ENCODE data around the gene B4GALT5. TPM values are rescaled to one million over a fixed set of nuclear protein-coding genes. Genes with fewer than 3 reads are reported as not detected.
"Not testable (repeated sequence)": the region's sequence is repeated elsewhere in the genome, so short reads cannot be mapped to it uniquely, and the experiment has no call there.

The B4GALT5 gene
- polyA plus RNA-seq, 1 of the 3 experiments (the other 2 are of a cell fraction): 35.1 TPM

DNA sequence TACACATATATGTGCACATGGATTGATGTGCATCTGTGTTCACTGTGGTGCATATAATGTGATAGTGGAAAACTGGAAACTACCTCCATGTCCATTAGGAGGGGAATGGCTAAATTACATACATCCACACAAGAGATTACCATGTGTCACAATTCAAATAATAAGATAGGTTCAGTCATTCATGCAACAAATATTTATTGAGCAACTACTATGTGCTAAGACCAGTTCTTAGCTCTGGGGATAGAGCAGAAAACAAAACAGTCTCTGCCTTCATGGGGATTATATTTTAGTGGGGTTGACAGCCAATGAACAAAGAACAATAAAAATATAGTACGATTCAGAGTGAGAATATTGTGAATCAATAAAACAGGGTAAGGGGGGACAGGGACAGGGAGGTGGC lies 84.1 kb downstream of the B4GALT5 start (continued):
- TF ChIP-seq, protein P1, sequence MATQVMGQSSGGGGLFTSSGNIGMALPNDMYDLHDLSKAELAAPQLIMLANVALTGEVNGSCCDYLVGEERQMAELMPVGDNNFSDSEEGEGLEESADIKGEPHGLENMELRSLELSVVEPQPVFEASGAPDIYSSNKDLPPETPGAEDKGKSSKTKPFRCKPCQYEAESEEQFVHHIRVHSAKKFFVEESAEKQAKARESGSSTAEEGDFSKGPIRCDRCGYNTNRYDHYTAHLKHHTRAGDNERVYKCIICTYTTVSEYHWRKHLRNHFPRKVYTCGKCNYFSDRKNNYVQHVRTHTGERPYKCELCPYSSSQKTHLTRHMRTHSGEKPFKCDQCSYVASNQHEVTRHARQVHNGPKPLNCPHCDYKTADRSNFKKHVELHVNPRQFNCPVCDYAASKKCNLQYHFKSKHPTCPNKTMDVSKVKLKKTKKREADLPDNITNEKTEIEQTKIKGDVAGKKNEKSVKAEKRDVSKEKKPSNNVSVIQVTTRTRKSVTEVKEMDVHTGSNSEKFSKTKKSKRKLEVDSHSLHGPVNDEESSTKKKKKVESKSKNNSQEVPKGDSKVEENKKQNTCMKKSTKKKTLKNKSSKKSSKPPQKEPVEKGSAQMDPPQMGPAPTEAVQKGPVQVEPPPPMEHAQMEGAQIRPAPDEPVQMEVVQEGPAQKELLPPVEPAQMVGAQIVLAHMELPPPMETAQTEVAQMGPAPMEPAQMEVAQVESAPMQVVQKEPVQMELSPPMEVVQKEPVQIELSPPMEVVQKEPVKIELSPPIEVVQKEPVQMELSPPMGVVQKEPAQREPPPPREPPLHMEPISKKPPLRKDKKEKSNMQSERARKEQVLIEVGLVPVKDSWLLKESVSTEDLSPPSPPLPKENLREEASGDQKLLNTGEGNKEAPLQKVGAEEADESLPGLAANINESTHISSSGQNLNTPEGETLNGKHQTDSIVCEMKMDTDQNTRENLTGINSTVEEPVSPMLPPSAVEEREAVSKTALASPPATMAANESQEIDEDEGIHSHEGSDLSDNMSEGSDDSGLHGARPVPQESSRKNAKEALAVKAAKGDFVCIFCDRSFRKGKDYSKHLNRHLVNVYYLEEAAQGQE (IDR thresholded peaks at IDR 0.05; ENCODE audit: low read depth, low read length): no peak
- TF ChIP-seq, protein P2, sequence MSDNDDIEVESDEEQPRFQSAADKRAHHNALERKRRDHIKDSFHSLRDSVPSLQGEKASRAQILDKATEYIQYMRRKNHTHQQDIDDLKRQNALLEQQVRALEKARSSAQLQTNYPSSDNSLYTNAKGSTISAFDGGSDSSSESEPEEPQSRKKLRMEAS (IDR thresholded peaks at IDR 0.05; ENCODE audit: low read depth): no peak
- no peak for TF ChIP-seq GABPA (IDR thresholded peaks at IDR 0.05; ENCODE audit: low read depth)
- TF ChIP-seq, protein P3, sequence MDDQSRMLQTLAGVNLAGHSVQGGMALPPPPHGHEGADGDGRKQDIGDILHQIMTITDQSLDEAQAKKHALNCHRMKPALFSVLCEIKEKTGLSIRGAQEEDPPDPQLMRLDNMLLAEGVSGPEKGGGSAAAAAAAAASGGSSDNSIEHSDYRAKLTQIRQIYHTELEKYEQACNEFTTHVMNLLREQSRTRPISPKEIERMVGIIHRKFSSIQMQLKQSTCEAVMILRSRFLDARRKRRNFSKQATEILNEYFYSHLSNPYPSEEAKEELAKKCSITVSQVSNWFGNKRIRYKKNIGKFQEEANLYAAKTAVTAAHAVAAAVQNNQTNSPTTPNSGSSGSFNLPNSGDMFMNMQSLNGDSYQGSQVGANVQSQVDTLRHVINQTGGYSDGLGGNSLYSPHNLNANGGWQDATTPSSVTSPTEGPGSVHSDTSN (IDR thresholded peaks at IDR 0.05): no peak
- no peak for TF ChIP-seq FOXM1 (IDR thresholded peaks at IDR 0.05; ENCODE audit: low read depth)
- no peak for TF ChIP-seq YY1 (IDR thresholded peaks at IDR 0.05; ENCODE audit: low read depth)
- TF ChIP-seq MXI1 (IDR thresholded peaks at IDR 0.05; ENCODE audit: low read depth, low read length): no peak
- TF ChIP-seq RXRA (IDR thresholded peaks at IDR 0.05; ENCODE audit: borderline replicate concordance, low read depth): no peak

DNA sequence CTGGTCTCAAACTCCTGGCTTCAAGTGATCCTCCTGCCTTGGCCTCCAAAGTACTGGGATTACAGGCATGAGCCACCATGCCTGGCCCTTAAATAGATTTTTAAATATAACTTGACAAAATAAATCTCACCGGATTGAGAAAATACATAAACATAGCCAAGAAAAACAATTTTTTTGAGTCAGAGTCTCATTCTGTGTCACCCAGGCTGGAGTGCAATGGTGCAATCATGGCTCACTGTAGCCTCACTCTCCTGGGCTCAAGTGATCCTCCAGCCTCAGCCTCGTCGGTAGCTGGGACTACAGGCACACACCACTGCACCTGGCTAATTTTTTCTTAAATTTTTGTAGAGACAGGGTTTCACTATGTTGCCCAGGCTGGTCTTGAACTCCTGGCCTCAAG lies 85.4 kb downstream of the B4GALT5 start:
- H3K4me3 ChIP-seq (ENCODE audit: low read depth in 2 of 2, low read length in 1 of 2); H3K4me2 ChIP-seq; H3K27me3 ChIP-seq (ENCODE audit: insufficient read depth); H3K4me1 ChIP-seq (ENCODE audit: control insufficient read depth in 1 of 2, insufficient read depth in 2 of 2, low read depth in 1 of 2, low read length in 1 of 2); DNase-seq; H3K27ac ChIP-seq (ENCODE audit: low read depth in 2 of 2, low read length in 1 of 2); H3K9ac ChIP-seq; H3F3A ChIP-seq (replicated peaks; ENCODE audit: insufficient read depth); H3K79me2 ChIP-seq (ENCODE audit: insufficient read depth); H3K9me3 ChIP-seq; H3K36me3 ChIP-seq (replicated peaks in 1 of 2; ENCODE audit: control insufficient read depth in 1 of 2, insufficient read depth in 2 of 2, low read length in 1 of 2); H4K20me1 ChIP-seq (ENCODE audit: insufficient read depth); POLR2A ChIA-PET; H2AFZ ChIP-seq (ENCODE audit: low read depth); H3K9me2 ChIP-seq: not testable (repeated sequence)
- CTCF ChIA-PET: interaction anchor here (1.4 kb wide), 1 partner anchor 20 kb away, joined by 4 read pairs; no protein-coding TSS in a partner anchor
- WGBS (ENCODE audit: low lambda C conversion rate): 93% methylated on average over 3 of the region's 3 CpGs

DNA sequence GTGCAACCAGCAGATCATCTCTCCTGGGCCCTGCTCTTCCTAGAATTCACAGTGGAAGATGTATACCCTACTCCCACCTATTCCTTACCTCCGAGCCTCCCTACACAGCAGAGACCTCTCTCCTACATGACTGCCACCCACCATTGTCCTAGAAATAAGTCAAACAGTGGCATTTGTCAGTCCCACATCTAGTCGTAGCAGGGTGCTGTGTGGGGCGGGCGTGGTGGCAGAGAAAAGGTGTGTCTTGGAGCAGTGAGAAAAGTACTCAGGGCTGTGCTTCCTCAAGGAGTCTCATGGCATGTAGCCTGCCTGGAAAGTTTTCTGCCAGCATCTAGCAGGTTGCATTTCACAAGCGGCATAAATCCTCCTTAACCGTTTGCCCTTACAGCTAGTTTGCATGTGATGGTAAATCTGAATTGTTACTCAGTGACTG lies 86.3 kb downstream of the B4GALT5 start:
- 84% methylated on average over 6 of the region's 6 CpGs for WGBS (ENCODE audit: low lambda C conversion rate)
- TF ChIP-seq, protein P4, sequence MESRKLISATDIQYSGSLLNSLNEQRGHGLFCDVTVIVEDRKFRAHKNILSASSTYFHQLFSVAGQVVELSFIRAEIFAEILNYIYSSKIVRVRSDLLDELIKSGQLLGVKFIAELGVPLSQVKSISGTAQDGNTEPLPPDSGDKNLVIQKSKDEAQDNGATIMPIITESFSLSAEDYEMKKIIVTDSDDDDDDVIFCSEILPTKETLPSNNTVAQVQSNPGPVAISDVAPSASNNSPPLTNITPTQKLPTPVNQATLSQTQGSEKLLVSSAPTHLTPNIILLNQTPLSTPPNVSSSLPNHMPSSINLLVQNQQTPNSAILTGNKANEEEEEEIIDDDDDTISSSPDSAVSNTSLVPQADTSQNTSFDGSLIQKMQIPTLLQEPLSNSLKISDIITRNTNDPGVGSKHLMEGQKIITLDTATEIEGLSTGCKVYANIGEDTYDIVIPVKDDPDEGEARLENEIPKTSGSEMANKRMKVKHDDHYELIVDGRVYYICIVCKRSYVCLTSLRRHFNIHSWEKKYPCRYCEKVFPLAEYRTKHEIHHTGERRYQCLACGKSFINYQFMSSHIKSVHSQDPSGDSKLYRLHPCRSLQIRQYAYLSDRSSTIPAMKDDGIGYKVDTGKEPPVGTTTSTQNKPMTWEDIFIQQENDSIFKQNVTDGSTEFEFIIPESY (IDR thresholded peaks at IDR 0.05; ENCODE audit: borderline replicate concordance, low read depth): no peak
- TF ChIP-seq YY1 (IDR thresholded peaks at IDR 0.05; ENCODE audit: low read depth) (no peak), GATA2 (CRISPR knock-in tag; IDR thresholded peaks at IDR 0.05) (no peak), SMC3 (IDR thresholded peaks at IDR 0.05; ENCODE audit: low read depth, low read length) (no peak), FOXJ3 (CRISPR knock-in tag; IDR thresholded peaks at IDR 0.05) (no peak), RXRA (IDR thresholded peaks at IDR 0.05; ENCODE audit: borderline replicate concordance, low read depth) (no peak), TCF12 (IDR thresholded peaks at IDR 0.05) (no peak), RAD21 (IDR thresholded peaks at IDR 0.05; ENCODE audit: low read length) (no peak)
- TF ChIP-seq, protein P2 (IDR thresholded peaks at IDR 0.05; ENCODE audit: low read depth): no peak
- TF ChIP-seq, protein P3 (IDR thresholded peaks at IDR 0.05): no peak
- TF ChIP-seq, protein P5, sequence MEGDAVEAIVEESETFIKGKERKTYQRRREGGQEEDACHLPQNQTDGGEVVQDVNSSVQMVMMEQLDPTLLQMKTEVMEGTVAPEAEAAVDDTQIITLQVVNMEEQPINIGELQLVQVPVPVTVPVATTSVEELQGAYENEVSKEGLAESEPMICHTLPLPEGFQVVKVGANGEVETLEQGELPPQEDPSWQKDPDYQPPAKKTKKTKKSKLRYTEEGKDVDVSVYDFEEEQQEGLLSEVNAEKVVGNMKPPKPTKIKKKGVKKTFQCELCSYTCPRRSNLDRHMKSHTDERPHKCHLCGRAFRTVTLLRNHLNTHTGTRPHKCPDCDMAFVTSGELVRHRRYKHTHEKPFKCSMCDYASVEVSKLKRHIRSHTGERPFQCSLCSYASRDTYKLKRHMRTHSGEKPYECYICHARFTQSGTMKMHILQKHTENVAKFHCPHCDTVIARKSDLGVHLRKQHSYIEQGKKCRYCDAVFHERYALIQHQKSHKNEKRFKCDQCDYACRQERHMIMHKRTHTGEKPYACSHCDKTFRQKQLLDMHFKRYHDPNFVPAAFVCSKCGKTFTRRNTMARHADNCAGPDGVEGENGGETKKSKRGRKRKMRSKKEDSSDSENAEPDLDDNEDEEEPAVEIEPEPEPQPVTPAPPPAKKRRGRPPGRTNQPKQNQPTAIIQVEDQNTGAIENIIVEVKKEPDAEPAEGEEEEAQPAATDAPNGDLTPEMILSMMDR (IDR thresholded peaks at IDR 0.05): no peak

More for the DNA sequence above, 86.3 kb downstream of the B4GALT5 start:
- Histone ChIP-seq H3K9me3 (peaks cover 3% of the 10 kb centered on the region; the same call in 1 of the 2 replicates), H3K27ac (ENCODE audit: low read depth in 2 of 2, low read length in 1 of 2) (no peak overlapping the region), H3K4me2 (no peak overlapping the region), H4K20me1 (ENCODE audit: insufficient read depth) (no peaks in the 10 kb centered on the region), H2AFZ (ENCODE audit: low read depth) (no peak overlapping the region), H3F3A (replicated peaks; ENCODE audit: insufficient read depth) (no peaks in the 10 kb centered on the region), H3K4me1 (ENCODE audit: control insufficient read depth in 1 of 2, insufficient read depth in 2 of 2, low read depth in 1 of 2, low read length in 1 of 2) (no peaks in the 10 kb centered on the region), H3K36me3 (replicated peaks in 1 of 2; ENCODE audit: control insufficient read depth in 1 of 2, insufficient read depth in 2 of 2, low read length in 1 of 2) (peaks cover 0 to 6% of the 10 kb centered on the region in 2 experiments), H3K9me2 (no peaks in the 10 kb centered on the region), H3K9ac (no peak overlapping the region), H3K27me3 (ENCODE audit: insufficient read depth) (no peaks in the 10 kb centered on the region), H3K4me3 (ENCODE audit: low read depth in 2 of 2, low read length in 1 of 2) (no peak overlapping the region), H3K79me2 (ENCODE audit: insufficient read depth) (no peaks in the 10 kb centered on the region)
- POLR2A ChIA-PET: no interaction called here
- DNase-seq: no peak
- CTCF ChIA-PET: interaction anchor here (0.9 to 1.4 kb wide), 3 partner anchors 9 to 86 kb away, joined by 3 to 4 read pairs (median 4); no protein-coding TSS in a partner anchor

Data from SK-N-SH (cell line).